ENCODE measurements around the gene SLC27A1.

DNA sequence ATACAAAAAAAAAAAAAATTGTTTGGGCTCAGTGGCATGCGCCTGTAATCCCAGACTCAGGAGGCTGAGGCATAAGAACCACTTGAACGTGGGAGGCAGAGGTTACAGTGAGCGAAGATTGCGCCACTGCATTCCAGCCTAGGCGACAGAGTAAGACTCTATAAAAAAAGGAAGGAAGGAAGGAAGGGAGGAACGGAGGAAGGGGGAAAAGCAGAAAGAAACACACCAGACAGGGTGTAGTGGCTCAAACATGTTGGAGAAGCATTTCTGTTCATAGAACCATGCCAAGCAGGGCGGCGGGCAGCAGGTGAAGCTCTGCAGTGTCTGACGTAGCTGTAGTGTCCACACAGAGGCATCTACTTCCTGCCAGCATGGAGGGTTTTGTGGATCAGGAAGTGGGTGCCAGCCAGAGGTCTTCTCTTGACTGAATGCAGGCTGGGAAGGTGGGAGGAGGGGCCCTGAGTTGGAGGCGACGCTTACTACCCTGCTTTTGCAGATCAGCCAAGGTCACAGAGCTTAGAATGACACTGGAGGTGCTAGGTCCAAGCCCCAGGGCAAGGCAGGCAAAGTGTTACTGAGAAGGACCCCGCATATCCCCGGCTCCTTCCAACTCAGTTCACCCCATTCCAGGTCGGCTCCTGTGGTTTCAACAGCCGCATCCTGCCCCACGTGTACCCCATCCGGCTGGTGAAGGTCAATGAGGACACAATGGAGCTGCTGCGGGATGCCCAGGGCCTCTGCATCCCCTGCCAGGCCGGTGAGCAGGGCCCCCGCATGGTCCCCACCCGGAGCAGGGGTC is 29.5 kb downstream of the SLC27A1 start:
- TF ChIP-seq POLR2AphosphoS5 (IDR thresholded peaks at IDR 0.05; ENCODE audit: low read depth, low read length) (no peak), SIN3A (IDR thresholded peaks at IDR 0.05; ENCODE audit: borderline replicate concordance, insufficient read depth, low read length) (no peak), TAF1 (IDR thresholded peaks at IDR 0.05; ENCODE audit: borderline replicate concordance, insufficient read depth, low read length) (no peak), FOXP2 (optimal IDR thresholded peaks at IDR 0.05; ENCODE audit: borderline replicate concordance, extremely low read depth, extremely low read length, insufficient read depth) (no peak)
- TF ChIP-seq, protein P1, sequence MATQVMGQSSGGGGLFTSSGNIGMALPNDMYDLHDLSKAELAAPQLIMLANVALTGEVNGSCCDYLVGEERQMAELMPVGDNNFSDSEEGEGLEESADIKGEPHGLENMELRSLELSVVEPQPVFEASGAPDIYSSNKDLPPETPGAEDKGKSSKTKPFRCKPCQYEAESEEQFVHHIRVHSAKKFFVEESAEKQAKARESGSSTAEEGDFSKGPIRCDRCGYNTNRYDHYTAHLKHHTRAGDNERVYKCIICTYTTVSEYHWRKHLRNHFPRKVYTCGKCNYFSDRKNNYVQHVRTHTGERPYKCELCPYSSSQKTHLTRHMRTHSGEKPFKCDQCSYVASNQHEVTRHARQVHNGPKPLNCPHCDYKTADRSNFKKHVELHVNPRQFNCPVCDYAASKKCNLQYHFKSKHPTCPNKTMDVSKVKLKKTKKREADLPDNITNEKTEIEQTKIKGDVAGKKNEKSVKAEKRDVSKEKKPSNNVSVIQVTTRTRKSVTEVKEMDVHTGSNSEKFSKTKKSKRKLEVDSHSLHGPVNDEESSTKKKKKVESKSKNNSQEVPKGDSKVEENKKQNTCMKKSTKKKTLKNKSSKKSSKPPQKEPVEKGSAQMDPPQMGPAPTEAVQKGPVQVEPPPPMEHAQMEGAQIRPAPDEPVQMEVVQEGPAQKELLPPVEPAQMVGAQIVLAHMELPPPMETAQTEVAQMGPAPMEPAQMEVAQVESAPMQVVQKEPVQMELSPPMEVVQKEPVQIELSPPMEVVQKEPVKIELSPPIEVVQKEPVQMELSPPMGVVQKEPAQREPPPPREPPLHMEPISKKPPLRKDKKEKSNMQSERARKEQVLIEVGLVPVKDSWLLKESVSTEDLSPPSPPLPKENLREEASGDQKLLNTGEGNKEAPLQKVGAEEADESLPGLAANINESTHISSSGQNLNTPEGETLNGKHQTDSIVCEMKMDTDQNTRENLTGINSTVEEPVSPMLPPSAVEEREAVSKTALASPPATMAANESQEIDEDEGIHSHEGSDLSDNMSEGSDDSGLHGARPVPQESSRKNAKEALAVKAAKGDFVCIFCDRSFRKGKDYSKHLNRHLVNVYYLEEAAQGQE (IDR thresholded peaks at IDR 0.05; ENCODE audit: insufficient read depth in 1 of 2, low read depth in 2 of 2, low read length in 2 of 2) = no peak
